Measurements from ENCODE around the gene PLXNA4. TPM values are rescaled to one million over a fixed set of nuclear protein-coding genes. Genes with fewer than 3 reads are reported as not detected.

Gene PLXNA4
- total and polyA plus RNA-seq, 4 donors: 0.04 to 1.1 (median 0.41) TPM

DNA sequence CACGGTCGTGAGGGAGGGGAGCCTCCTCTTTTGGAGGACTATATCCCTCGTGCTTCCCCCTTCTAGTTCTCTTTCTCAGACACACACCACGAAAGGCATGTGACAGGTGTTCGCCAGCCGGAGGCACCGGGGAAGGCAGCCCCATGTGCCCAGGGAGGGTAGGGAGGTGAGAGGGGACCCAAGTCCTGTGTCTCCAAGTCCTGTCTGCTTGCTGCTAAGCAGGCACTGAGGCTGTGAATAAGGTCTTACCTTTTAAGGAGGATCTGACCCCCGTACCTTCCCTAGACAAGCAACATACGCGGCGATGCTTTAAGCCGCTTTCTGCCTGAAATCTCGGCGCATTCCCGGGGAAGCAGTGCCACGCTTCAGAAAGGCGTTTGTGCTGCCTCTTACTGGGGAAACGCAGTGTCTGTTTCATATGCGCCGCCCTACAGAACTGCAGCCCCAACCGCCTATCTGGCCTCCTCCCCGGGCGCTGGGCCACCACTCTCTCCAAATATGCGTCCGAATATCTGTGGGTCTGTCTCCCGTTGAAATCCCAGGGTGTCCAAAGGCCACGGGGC is 770 bp downstream of the PLXNA4 start:
- Histone ChIP-seq H3K27me3 (ENCODE audit: control insufficient read depth in 4 of 4, insufficient read depth in 4 of 4, low read length in 3 of 4) (peaks cover 0 to 14% (median 0%) of the 10 kb centered on the region in 4 donors), H3K36me3 (ENCODE audit: control insufficient read depth in 4 of 4, insufficient read depth in 3 of 4, low read depth in 1 of 4, low read length in 3 of 4) (no peaks in the 10 kb centered on the region), H3K9ac (ENCODE audit: low read depth in 1 of 2, low read length in 2 of 2) (no peak overlapping the region), H3K27ac (ENCODE audit: low read depth in 1 of 2, low read length in 2 of 2) (no peak overlapping the region), H3K4me3 (ENCODE audit: low read depth in 1 of 3, low read length in 3 of 3) (peak overlapping the region in 2 of 3 donors; percentile 50 to 58), H3K4me1 (ENCODE audit: control insufficient read depth in 4 of 4, insufficient read depth in 4 of 4, low read length in 3 of 4) (peaks cover 7 to 22% (median 17%) of the 10 kb centered on the region in 4 donors), H3K9me3 (ENCODE audit: control insufficient read depth in 4 of 4, low read length in 3 of 4) (no peaks in the 10 kb centered on the region)
- DNase-seq (ENCODE audit: low spot score): no peak
- TF ChIP-seq RAD21 (IDR thresholded peaks at IDR 0.05) (peak; percentile 35 to 45), HNF4G (IDR thresholded peaks at IDR 0.05) (no peak), GABPA (IDR thresholded peaks at IDR 0.05 in 1 of 2, conservative IDR thresholded peaks at IDR 0.05 in 1 of 2) (no peak)
- WGBS: 1% methylated on average over 27 of the region's 27 CpGs

DNA sequence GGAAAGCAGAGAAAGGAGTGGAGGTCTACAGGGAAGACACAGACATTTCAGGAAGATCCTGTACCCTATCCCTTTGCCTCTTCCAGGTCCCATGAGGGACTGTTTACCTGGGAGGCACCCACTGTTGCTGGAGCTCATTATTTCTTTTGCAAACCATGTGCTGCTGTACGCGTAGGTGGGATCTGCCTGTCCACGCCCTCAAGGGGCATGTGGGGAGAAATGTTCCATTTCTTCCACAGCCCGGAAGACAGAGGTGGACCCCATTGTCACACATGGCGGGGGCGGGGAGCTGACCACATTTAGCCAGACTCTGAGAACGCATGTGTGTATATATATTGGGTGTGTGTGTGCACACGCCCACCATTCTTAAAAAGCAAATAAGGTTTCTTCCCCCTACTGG is 2.0 kb downstream of the PLXNA4 start:
- 39% methylated on average over 8 of the region's 8 CpGs for WGBS
- no peak for DNase-seq (ENCODE audit: low spot score)
- Histone ChIP-seq H3K9ac (ENCODE audit: low read depth in 1 of 2, low read length in 2 of 2) (no peak overlapping the region), H3K4me3 (ENCODE audit: low read depth in 1 of 3, low read length in 3 of 3) (no peak overlapping the region), H3K36me3 (ENCODE audit: control insufficient read depth in 4 of 4, insufficient read depth in 3 of 4, low read depth in 1 of 4, low read length in 3 of 4) (no peaks in the 10 kb centered on the region), H3K4me1 (ENCODE audit: control insufficient read depth in 4 of 4, insufficient read depth in 4 of 4, low read length in 3 of 4) (peaks cover 7 to 26% (median 17%) of the 10 kb centered on the region in 4 donors), H3K9me3 (ENCODE audit: control insufficient read depth in 4 of 4, low read length in 3 of 4) (no peaks in the 10 kb centered on the region), H3K27ac (ENCODE audit: low read depth in 1 of 2, low read length in 2 of 2) (no peak overlapping the region), H3K27me3 (ENCODE audit: control insufficient read depth in 4 of 4, insufficient read depth in 4 of 4, low read length in 3 of 4) (peaks cover 0 to 14% (median 0%) of the 10 kb centered on the region in 4 donors)
- TF ChIP-seq HNF4G (IDR thresholded peaks at IDR 0.05) (no peak), FOXA1 (IDR thresholded peaks at IDR 0.05) (no peak), SP1 (IDR thresholded peaks at IDR 0.05) (no peak), GABPA (IDR thresholded peaks at IDR 0.05 in 1 of 2, conservative IDR thresholded peaks at IDR 0.05 in 1 of 2) (no peak), HNF4A (conservative IDR thresholded peaks at IDR 0.05) (no peak), NR2F2 (IDR thresholded peaks at IDR 0.05) (no peak), YY1 (IDR thresholded peaks at IDR 0.05) (no peak), TAF1 (conservative IDR thresholded peaks at IDR 0.05) (no peak), RXRA (IDR thresholded peaks at IDR 0.05) (no peak)
- TF ChIP-seq, protein P1, sequence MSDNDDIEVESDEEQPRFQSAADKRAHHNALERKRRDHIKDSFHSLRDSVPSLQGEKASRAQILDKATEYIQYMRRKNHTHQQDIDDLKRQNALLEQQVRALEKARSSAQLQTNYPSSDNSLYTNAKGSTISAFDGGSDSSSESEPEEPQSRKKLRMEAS (IDR thresholded peaks at IDR 0.05): no peak
- TF ChIP-seq, protein P2, sequence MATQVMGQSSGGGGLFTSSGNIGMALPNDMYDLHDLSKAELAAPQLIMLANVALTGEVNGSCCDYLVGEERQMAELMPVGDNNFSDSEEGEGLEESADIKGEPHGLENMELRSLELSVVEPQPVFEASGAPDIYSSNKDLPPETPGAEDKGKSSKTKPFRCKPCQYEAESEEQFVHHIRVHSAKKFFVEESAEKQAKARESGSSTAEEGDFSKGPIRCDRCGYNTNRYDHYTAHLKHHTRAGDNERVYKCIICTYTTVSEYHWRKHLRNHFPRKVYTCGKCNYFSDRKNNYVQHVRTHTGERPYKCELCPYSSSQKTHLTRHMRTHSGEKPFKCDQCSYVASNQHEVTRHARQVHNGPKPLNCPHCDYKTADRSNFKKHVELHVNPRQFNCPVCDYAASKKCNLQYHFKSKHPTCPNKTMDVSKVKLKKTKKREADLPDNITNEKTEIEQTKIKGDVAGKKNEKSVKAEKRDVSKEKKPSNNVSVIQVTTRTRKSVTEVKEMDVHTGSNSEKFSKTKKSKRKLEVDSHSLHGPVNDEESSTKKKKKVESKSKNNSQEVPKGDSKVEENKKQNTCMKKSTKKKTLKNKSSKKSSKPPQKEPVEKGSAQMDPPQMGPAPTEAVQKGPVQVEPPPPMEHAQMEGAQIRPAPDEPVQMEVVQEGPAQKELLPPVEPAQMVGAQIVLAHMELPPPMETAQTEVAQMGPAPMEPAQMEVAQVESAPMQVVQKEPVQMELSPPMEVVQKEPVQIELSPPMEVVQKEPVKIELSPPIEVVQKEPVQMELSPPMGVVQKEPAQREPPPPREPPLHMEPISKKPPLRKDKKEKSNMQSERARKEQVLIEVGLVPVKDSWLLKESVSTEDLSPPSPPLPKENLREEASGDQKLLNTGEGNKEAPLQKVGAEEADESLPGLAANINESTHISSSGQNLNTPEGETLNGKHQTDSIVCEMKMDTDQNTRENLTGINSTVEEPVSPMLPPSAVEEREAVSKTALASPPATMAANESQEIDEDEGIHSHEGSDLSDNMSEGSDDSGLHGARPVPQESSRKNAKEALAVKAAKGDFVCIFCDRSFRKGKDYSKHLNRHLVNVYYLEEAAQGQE (IDR thresholded peaks at IDR 0.05): no peak
- TF ChIP-seq, protein P3, sequence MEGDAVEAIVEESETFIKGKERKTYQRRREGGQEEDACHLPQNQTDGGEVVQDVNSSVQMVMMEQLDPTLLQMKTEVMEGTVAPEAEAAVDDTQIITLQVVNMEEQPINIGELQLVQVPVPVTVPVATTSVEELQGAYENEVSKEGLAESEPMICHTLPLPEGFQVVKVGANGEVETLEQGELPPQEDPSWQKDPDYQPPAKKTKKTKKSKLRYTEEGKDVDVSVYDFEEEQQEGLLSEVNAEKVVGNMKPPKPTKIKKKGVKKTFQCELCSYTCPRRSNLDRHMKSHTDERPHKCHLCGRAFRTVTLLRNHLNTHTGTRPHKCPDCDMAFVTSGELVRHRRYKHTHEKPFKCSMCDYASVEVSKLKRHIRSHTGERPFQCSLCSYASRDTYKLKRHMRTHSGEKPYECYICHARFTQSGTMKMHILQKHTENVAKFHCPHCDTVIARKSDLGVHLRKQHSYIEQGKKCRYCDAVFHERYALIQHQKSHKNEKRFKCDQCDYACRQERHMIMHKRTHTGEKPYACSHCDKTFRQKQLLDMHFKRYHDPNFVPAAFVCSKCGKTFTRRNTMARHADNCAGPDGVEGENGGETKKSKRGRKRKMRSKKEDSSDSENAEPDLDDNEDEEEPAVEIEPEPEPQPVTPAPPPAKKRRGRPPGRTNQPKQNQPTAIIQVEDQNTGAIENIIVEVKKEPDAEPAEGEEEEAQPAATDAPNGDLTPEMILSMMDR (IDR thresholded peaks at IDR 0.05; ENCODE audit: low read depth, low read length, missing input control): no peak
- TF ChIP-seq, protein P4, sequence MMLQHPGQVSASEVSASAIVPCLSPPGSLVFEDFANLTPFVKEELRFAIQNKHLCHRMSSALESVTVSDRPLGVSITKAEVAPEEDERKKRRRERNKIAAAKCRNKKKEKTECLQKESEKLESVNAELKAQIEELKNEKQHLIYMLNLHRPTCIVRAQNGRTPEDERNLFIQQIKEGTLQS (IDR thresholded peaks at IDR 0.05): no peak
- TF ChIP-seq, protein P5, sequence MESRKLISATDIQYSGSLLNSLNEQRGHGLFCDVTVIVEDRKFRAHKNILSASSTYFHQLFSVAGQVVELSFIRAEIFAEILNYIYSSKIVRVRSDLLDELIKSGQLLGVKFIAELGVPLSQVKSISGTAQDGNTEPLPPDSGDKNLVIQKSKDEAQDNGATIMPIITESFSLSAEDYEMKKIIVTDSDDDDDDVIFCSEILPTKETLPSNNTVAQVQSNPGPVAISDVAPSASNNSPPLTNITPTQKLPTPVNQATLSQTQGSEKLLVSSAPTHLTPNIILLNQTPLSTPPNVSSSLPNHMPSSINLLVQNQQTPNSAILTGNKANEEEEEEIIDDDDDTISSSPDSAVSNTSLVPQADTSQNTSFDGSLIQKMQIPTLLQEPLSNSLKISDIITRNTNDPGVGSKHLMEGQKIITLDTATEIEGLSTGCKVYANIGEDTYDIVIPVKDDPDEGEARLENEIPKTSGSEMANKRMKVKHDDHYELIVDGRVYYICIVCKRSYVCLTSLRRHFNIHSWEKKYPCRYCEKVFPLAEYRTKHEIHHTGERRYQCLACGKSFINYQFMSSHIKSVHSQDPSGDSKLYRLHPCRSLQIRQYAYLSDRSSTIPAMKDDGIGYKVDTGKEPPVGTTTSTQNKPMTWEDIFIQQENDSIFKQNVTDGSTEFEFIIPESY (IDR thresholded peaks at IDR 0.05): no peak
